Measurements from ENCODE around the gene TTN. TPM values are rescaled to one million over a fixed set of nuclear protein-coding genes. Genes with fewer than 3 reads are reported as not detected.

Gene TTN
- total RNA-seq, 1 donor from 2014 or later = 1.3 TPM

- H3K27ac ChIP-seq = no peak overlapping the region
- TF ChIP-seq EZH2phosphoT487 (IDR thresholded peaks at IDR 0.05) = no peak
- no peak for TF ChIP-seq CTCF (IDR thresholded peaks at IDR 0.05)
- no peak for TF ChIP-seq EZH2 (IDR thresholded peaks at IDR 0.05)
- H3K36me3 ChIP-seq = no peaks in the 10 kb centered on the region
- Mint-ChIP-seq H3K4me1 (peaks cover 2% of the 10 kb centered on the region), H3K9me3 (no peaks in the 10 kb centered on the region), H3K4me3 (no peak overlapping the region), H3K36me3 (no peaks in the 10 kb centered on the region), H3K27me3 (ENCODE audit: insufficient read depth, low read depth) (peaks cover 2% of the 10 kb centered on the region), H3K27ac (no peak overlapping the region)
- H3K4me1 ChIP-seq = peaks cover 8% of the 10 kb centered on the region
- DNase-seq (ENCODE audit: low spot score) = no peak
- H2AFZ ChIP-seq (replicated peaks) = no peak overlapping the region
- no peak overlapping the region for H3K4me3 ChIP-seq
- H3K4me2 ChIP-seq = no peak overlapping the region
- H4K20me1 ChIP-seq (ENCODE audit: low read depth) = no peaks in the 10 kb centered on the region
- no peaks in the 10 kb centered on the region for H3K9me3 ChIP-seq (ENCODE audit: low read depth)
- H3K27me3 ChIP-seq = no peaks in the 10 kb centered on the region
- H3K9ac ChIP-seq = no peak overlapping the region
- H3K79me2 ChIP-seq (ENCODE audit: low read depth) = no peaks in the 10 kb centered on the region
- H3F3A ChIP-seq (ENCODE audit: low read depth) = no peaks in the 10 kb centered on the region
Observed at GRCh38 chr2:178628605-178629004, 178.6 kb downstream of the TTN start.

GRCh38 chr2:178627401-178627800 lies 179.8 kb downstream of the TTN start:
- Histone ChIP-seq H3K27me3 (no peaks in the 10 kb centered on the region), H3K4me1 (peaks cover 8% of the 10 kb centered on the region)
- no peaks in the 10 kb centered on the region for H3K36me3 Mint-ChIP-seq

GRCh38 chr2:178615969-178616368 lies 191.3 kb downstream of the TTN start:
- Histone ChIP-seq H3K4me3 (no peak overlapping the region), H3K9me3 (ENCODE audit: low read depth) (no peaks in the 10 kb centered on the region), H4K20me1 (ENCODE audit: low read depth) (no peaks in the 10 kb centered on the region), H3K27ac (no peak overlapping the region), H2AFZ (replicated peaks) (no peak overlapping the region), H3K4me1 (no peaks in the 10 kb centered on the region), H3K27me3 (no peaks in the 10 kb centered on the region), H3K79me2 (ENCODE audit: low read depth) (no peaks in the 10 kb centered on the region), H3K9ac (no peak overlapping the region), H3K36me3 (no peaks in the 10 kb centered on the region), H3F3A (ENCODE audit: low read depth) (no peaks in the 10 kb centered on the region), H3K4me2 (no peak overlapping the region)
- Mint-ChIP-seq H3K27me3 (ENCODE audit: insufficient read depth, low read depth) (no peaks in the 10 kb centered on the region), H3K27ac (no peak overlapping the region), H3K9me3 (no peaks in the 10 kb centered on the region), H3K36me3 (peaks cover 17% of the 10 kb centered on the region), H3K4me1 (no peaks in the 10 kb centered on the region), H3K4me3 (no peak overlapping the region)
- TF ChIP-seq EZH2phosphoT487 (IDR thresholded peaks at IDR 0.05) = no peak
- no peak for TF ChIP-seq EZH2 (IDR thresholded peaks at IDR 0.05)
- no peak for DNase-seq (ENCODE audit: low spot score)

More at GRCh38 chr2:178627401-178627800, 179.8 kb downstream of the TTN start:
- no peak overlapping the region for H3K9ac ChIP-seq
- H3K79me2 ChIP-seq (ENCODE audit: low read depth) = no peaks in the 10 kb centered on the region
- H4K20me1 ChIP-seq (ENCODE audit: low read depth) = no peaks in the 10 kb centered on the region
- H3F3A ChIP-seq (ENCODE audit: low read depth) = no peaks in the 10 kb centered on the region
- no peak overlapping the region for H2AFZ ChIP-seq (replicated peaks)
- H3K36me3 ChIP-seq = no peaks in the 10 kb centered on the region
- no peak overlapping the region for H3K27ac Mint-ChIP-seq
- no peak overlapping the region for H3K4me3 Mint-ChIP-seq
- H3K9me3 ChIP-seq (ENCODE audit: low read depth) = no peaks in the 10 kb centered on the region
- peaks cover 2% of the 10 kb centered on the region for H3K4me1 Mint-ChIP-seq
- no peaks in the 10 kb centered on the region for H3K9me3 Mint-ChIP-seq
- H3K4me3 ChIP-seq = no peak overlapping the region
- H3K27ac ChIP-seq = no peak overlapping the region
- no peak overlapping the region for H3K4me2 ChIP-seq
- H3K27me3 Mint-ChIP-seq (ENCODE audit: insufficient read depth, low read depth) = peaks cover 2% of the 10 kb centered on the region
- TF ChIP-seq EZH2phosphoT487 (IDR thresholded peaks at IDR 0.05) (no peak), CTCF (IDR thresholded peaks at IDR 0.05) (no peak), EZH2 (IDR thresholded peaks at IDR 0.05) (no peak)
- DNase-seq (ENCODE audit: low spot score) = no peak

DNA sequence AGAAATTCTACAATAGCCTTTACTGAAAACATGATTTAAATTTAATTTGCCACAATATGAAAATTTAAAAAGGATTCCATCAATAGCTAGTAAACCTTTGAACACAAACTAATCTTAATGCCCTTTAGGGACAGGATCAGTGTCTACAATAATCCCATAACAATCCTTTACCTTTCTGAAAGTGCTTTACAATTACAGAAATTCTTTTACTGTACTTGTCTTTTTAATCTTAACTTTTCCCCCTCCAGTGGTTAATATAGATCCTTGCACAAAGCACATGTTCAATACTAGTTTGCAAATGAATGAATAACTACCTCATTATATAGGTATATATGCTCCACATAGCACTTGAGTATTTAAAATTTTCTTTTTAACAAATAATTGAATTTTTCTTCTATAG lies 204.3 kb downstream of the TTN start:
- H3K4me1 Mint-ChIP-seq = no peaks in the 10 kb centered on the region
- DNase-seq (ENCODE audit: low spot score) = no peak
- peaks cover 18% of the 10 kb centered on the region for H3K36me3 Mint-ChIP-seq
- Histone ChIP-seq H3K4me2 (no peak overlapping the region), H3K27me3 (no peaks in the 10 kb centered on the region), H3K27ac (no peak overlapping the region), H2AFZ (replicated peaks) (no peak overlapping the region), H3F3A (ENCODE audit: low read depth) (no peaks in the 10 kb centered on the region), H3K36me3 (no peaks in the 10 kb centered on the region), H4K20me1 (ENCODE audit: low read depth) (no peaks in the 10 kb centered on the region), H3K4me3 (no peak overlapping the region), H3K79me2 (ENCODE audit: low read depth) (no peaks in the 10 kb centered on the region), H3K9ac (no peak overlapping the region), H3K9me3 (ENCODE audit: low read depth) (no peaks in the 10 kb centered on the region), H3K4me1 (no peaks in the 10 kb centered on the region)
- TF ChIP-seq EZH2 (IDR thresholded peaks at IDR 0.05) (no peak), EZH2phosphoT487 (IDR thresholded peaks at IDR 0.05) (no peak), CTCF (IDR thresholded peaks at IDR 0.05) (no peak)
- H3K27ac Mint-ChIP-seq = no peak overlapping the region
- no peaks in the 10 kb centered on the region for H3K9me3 Mint-ChIP-seq
- H3K4me3 Mint-ChIP-seq = no peak overlapping the region
- H3K27me3 Mint-ChIP-seq (ENCODE audit: insufficient read depth, low read depth) = no peaks in the 10 kb centered on the region
